Spleen (tissue), 11 donors: Measurements from ENCODE around the gene ANKRD6. TPM values are rescaled to one million over a fixed set of nuclear protein-coding genes. Genes with fewer than 3 reads are reported as not detected.

Experiments
- DNase-seq: peaks from one replicate; pipeline ENCODE4 v3.0.0-alpha.2; 2020
- H3K27ac ChIP-seq, 8 donors: fragments of 200-600 bp; sonication (generic) in 7 of 8; 1 replicate in 4 of 8; 2 replicates in 4 of 8; pipeline versions ENCODE4 v1.5.0 to v1.8.0; 2016 to 2021; ENCODE audit warnings: inconsistent platforms in 4 of 8, mild to moderate bottlenecking in 4 of 8, moderate library complexity in 1 of 8
- H3K27me3 ChIP-seq, 7 donors: fragments of 200-600 bp; sonication (generic) in 6 of 7; replicated peaks in 1 of 7; 1 replicate in 4 of 7; 2 replicates in 3 of 7; pipeline versions ENCODE4 v1.5.0 to v1.8.0; 2016 to 2021; ENCODE audit warnings: inconsistent platforms in 3 of 7, mild to moderate bottlenecking in 1 of 7
- H3K36me3 ChIP-seq, 6 donors: fragments of 200-600 bp; sonication (generic) in 5 of 6; 1 replicate in 4 of 6; 2 replicates in 2 of 6; pipeline versions ENCODE4 v1.5.0 to v1.8.0; 2016 to 2021; ENCODE audit warnings: inconsistent platforms in 2 of 6
- H3K4me1 ChIP-seq, 6 donors: fragments of 200-600 bp; sonication (generic) in 5 of 6; 1 replicate in 3 of 6; 2 replicates in 3 of 6; pipeline versions ENCODE4 v1.5.0 to v1.8.0; 2016 to 2021; ENCODE audit warnings: inconsistent platforms in 3 of 6
- H3K4me3 ChIP-seq, 8 donors: fragments of 200-600 bp; sonication (generic) in 7 of 8; 1 replicate in 4 of 8; 2 replicates in 4 of 8; pipeline versions ENCODE4 v1.5.0 to v1.8.0; 2016 to 2021; ENCODE audit warnings: inconsistent platforms in 4 of 8, mild to moderate bottlenecking in 4 of 8, moderate library complexity in 2 of 8
- H3K9me3 ChIP-seq, 8 donors: fragments of 200-600 bp; sonication (generic) in 7 of 8; 1 replicate in 4 of 8; 2 replicates in 4 of 8; pipeline versions ENCODE4 v1.5.0 to v1.8.0; 2016 to 2021; ENCODE audit warnings: inconsistent platforms in 4 of 8
- POLR2A ChIP-seq, 3 donors: fragments of 450-650 bp; IDR thresholded peaks; one replicate each; pipeline ENCODE4 v1.5.1; 2017; ENCODE audit warnings: antibody characterized with exemption in 3 of 3, mild to moderate bottlenecking in 1 of 3
- POLR2AphosphoS5 ChIP-seq, 3 donors: sonication (generic); formaldehyde crosslinking; IDR thresholded peaks; one replicate each; pipeline ENCODE4 v1.5.1; 2017; ENCODE audit warnings: antibody characterized with exemption in 3 of 3
- WGBS, 5 donors: extraction: QIAGEN DNeasy Blood & Tissue Kit in 3 of 5; methylation state at CpG; one replicate each; pipeline versions ENCODE4 v1.1.5 to v1.1.7; 2013 to 2018; 5-methylcytosine and 5-hydroxymethylcytosine counted together
- intact Hi-C: fragments of 100-400 bp; cut with DNase I; formaldehyde crosslinking; loops from one replicate; pipeline ENCODE4 v1.15.0; 2023; ENCODE audit warnings: low total_unique reads
- polyA plus RNA-seq, 3 donors: library from polyadenylated mRNA; stranded (reverse); fragments of 200-250 nt; gene quantifications; one replicate each; pipeline ENCODE4 v1.2.1, GENCODE V29; 2013
- total RNA-seq, 7 donors: library from RNA; depleted of rRNA in 3 of 7; stranded (reverse); fragments of >200 nt in 3 of 7; fragmentation: NEBNext Ultra II Directional in 4 of 7; extraction: Animal tissue kit (Norgen Biotek cat#: 25700) in 4 of 7; gene quantifications; one replicate each; pipeline versions ENCODE4 v1.1.0 to v1.2.1, GENCODE V29; 2016 to 2021
- TF ChIP-seq, protein P1 (sequence below), 11 experiments: fragments of 200-600 bp in 7 of 11; fragments of 450-650 bp in 4 of 11; sonication (generic) in 4 of 11; IDR thresholded peaks in 8 of 11; conservative IDR thresholded peaks in 3 of 11; 1 replicate in 7 of 11; 2 replicates in 4 of 11; pipeline versions ENCODE4 v1.4.0 to v1.8.0; 2016 to 2021; ENCODE audit warnings: antibody characterized with exemption in 11 of 11, inconsistent platforms in 4 of 11, mild to moderate bottlenecking in 1 of 11
- donor health status: healthy with polysubstance abuse.
- donor health status: DM: no; HTN: no; CAD: no; lungs with moderate emphysema.
- donor health status: DM: no; HTN: no; CAD: no.
- donor health status: Bipolar disorder and iron deficiency.
- donor health status: healthy.
- donor health status: DM: no; HTN: no; CAD: no.
- donor health status: DM: yes; HTN: yes; CAD: no.

Gene ANKRD6
- total and polyA plus RNA-seq, 10 donors, result 2.2 to 18.4 (median 7.7) TPM

GRCh38 chr6:89505847-89506246 lies 72.9 kb downstream of the ANKRD6 start:
- TF ChIP-seq, protein P1, sequence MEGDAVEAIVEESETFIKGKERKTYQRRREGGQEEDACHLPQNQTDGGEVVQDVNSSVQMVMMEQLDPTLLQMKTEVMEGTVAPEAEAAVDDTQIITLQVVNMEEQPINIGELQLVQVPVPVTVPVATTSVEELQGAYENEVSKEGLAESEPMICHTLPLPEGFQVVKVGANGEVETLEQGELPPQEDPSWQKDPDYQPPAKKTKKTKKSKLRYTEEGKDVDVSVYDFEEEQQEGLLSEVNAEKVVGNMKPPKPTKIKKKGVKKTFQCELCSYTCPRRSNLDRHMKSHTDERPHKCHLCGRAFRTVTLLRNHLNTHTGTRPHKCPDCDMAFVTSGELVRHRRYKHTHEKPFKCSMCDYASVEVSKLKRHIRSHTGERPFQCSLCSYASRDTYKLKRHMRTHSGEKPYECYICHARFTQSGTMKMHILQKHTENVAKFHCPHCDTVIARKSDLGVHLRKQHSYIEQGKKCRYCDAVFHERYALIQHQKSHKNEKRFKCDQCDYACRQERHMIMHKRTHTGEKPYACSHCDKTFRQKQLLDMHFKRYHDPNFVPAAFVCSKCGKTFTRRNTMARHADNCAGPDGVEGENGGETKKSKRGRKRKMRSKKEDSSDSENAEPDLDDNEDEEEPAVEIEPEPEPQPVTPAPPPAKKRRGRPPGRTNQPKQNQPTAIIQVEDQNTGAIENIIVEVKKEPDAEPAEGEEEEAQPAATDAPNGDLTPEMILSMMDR (IDR thresholded peaks at IDR 0.05 in 8 of 11, conservative IDR thresholded peaks at IDR 0.05 in 3 of 11), result no peak
- TF ChIP-seq POLR2AphosphoS5 (IDR thresholded peaks at IDR 0.05) (no peak), POLR2A (IDR thresholded peaks at IDR 0.05) (no peak)
- WGBS, 5 donors, result 92 to 99% (median 97%) methylated on average over 4 of the region's 4 CpGs
- H3K4me1 ChIP-seq, result no peaks in the 10 kb centered on the region
- intact Hi-C loops, result no loop called here
- no peak overlapping the region for H3K27ac ChIP-seq
- no peaks in the 10 kb centered on the region for H3K36me3 ChIP-seq
- H3K4me3 ChIP-seq, result no peak overlapping the region
- no peaks in the 10 kb centered on the region for H3K27me3 ChIP-seq
- DNase-seq, result no peak
- no peaks in the 10 kb centered on the region for H3K9me3 ChIP-seq

- Histone ChIP-seq H3K4me3 (no peak overlapping the region), H3K9me3 (no peaks in the 10 kb centered on the region), H3K36me3 (no peaks in the 10 kb centered on the region), H3K4me1 (no peaks in the 10 kb centered on the region), H3K27me3 (no peaks in the 10 kb centered on the region), H3K27ac (no peak overlapping the region)
- TF ChIP-seq POLR2AphosphoS5 (IDR thresholded peaks at IDR 0.05), result no peak
- TF ChIP-seq, protein P1 (IDR thresholded peaks at IDR 0.05 in 8 of 11, conservative IDR thresholded peaks at IDR 0.05 in 3 of 11), result no peak
- no peak for TF ChIP-seq POLR2A (IDR thresholded peaks at IDR 0.05)
- 86 to 98% (median 93%) methylated on average over 3 of the region's 3 CpGs for WGBS, 5 donors
- intact Hi-C loops, result no loop called here
- no peak for DNase-seq
Measured at GRCh38 chr6:89506716-89507617, 74.0 kb downstream of the ANKRD6 start.

GRCh38 chr6:89508755-89509563 lies 76.0 kb downstream of the ANKRD6 start:
- Histone ChIP-seq H3K36me3 (no peaks in the 10 kb centered on the region), H3K27ac (no peak overlapping the region), H3K9me3 (no peaks in the 10 kb centered on the region), H3K27me3 (no peaks in the 10 kb centered on the region), H3K4me1 (no peaks in the 10 kb centered on the region), H3K4me3 (no peak overlapping the region)
- intact Hi-C loops, result no loop called here
- DNase-seq, result no peak
- 79 to 93% (median 84%) methylated on average over 8 of the region's 8 CpGs for WGBS, 5 donors
- TF ChIP-seq, protein P1 (IDR thresholded peaks at IDR 0.05 in 8 of 11, conservative IDR thresholded peaks at IDR 0.05 in 3 of 11), result no peak
- TF ChIP-seq POLR2AphosphoS5 (IDR thresholded peaks at IDR 0.05), result no peak
- TF ChIP-seq POLR2A (IDR thresholded peaks at IDR 0.05), result no peak
